Activated CD4-positive, alpha-beta T cell treated with anti-CD3 and anti-CD28 coated beads for 36 hours (primary cell): ENCODE measurements around the gene OASL. TPM values are rescaled to one million over a fixed set of nuclear protein-coding genes. Genes with fewer than 3 reads are reported as not detected.

Experiments
- ATAC-seq: fragments of 200-7000 bp; cut with Tn5 transposase; one replicate; pipeline ENCODE4 v1.10.0; 2021; ENCODE audit warnings: mild to moderate bottlenecking, moderate library complexity
- CTCF ChIA-PET: fragments of 350-600 bp; sonication (Branson Sonifier 250); formaldehyde crosslinking; loops from one replicate; lab custom pipeline; 2021; ENCODE audit warnings: antibody characterized with exemption; lab: Charles Lee
- POLR2A ChIA-PET: fragments of 350-600 bp; sonication (Branson Sonifier 250); formaldehyde crosslinking; loops from one replicate; lab custom pipeline; 2021; ENCODE audit warnings: antibody characterized with exemption, inconsistent platforms; lab: Charles Lee
- DNase-seq: peaks from one replicate; pipeline ENCODE4 v3.0.0-alpha.2; 2020
- H3K27ac Mint-ChIP-seq: one replicate; pipeline ENCODE4 v1.8.0; 2021; ENCODE audit warnings: mixed read lengths
- H3K27me3 Mint-ChIP-seq: one replicate; pipeline ENCODE4 v1.8.0; 2021; ENCODE audit warnings: mixed read lengths
- H3K36me3 Mint-ChIP-seq: one replicate; pipeline ENCODE4 v1.8.0; 2021; ENCODE audit warnings: low read depth, mixed read lengths
- H3K4me1 Mint-ChIP-seq: one replicate; pipeline ENCODE4 v1.8.0; 2021; ENCODE audit warnings: mixed read lengths
- H3K4me3 Mint-ChIP-seq: one replicate; pipeline ENCODE4 v1.8.0; 2021; ENCODE audit warnings: mild to moderate bottlenecking, moderate library complexity, mixed read lengths
- H3K9me3 Mint-ChIP-seq: one replicate; pipeline ENCODE4 v1.8.0; 2021; ENCODE audit warnings: low read depth, mixed read lengths
- intact Hi-C, 2 experiments: fragments of 100-400 bp; cut with DNase I in 1 of 2; cut with micrococcal nuclease in 1 of 2; formaldehyde crosslinking; loops; one replicate each; pipeline versions ENCODE4 v1.14.2 to v1.15.1; 2022 to 2024; cut with DNase I, micrococcal nuclease
- total RNA-seq, 2 experiments: library from RNA; stranded (reverse); gene quantifications; one replicate each; pipeline ENCODE4 v1.2.3, GENCODE V29; 2021

Gene OASL
- total RNA-seq, 2 experiments from 2014 or later, result 13.9 to 19.6 TPM

GRCh38 chr12:121026274-121027045 is 12.6 kb downstream of the OASL start:
- Mint-ChIP-seq H3K27ac (no peak overlapping the region), H3K9me3 (no peaks in the 10 kb centered on the region), H3K4me3 (no peak overlapping the region), H3K27me3 (no peaks in the 10 kb centered on the region), H3K36me3 (peaks cover 20% of the 10 kb centered on the region), H3K4me1 (no peaks in the 10 kb centered on the region)
- intact Hi-C loops, result no loop called here
- POLR2A ChIA-PET, result interaction anchor here (0.9 kb wide), 1 partner anchor 24 kb away, joined by 4 read pairs; no protein-coding TSS in a partner anchor
- peak; percentile 36 for ATAC-seq
- CTCF ChIA-PET, result interaction anchor here (0.7 to 1.3 kb wide), 3 partner anchors 21 to 437 kb away, joined by 3 to 5 read pairs (median 3); no protein-coding TSS in a partner anchor
- no peak for DNase-seq

GRCh38 chr12:121025442-121026226 is 13.4 kb downstream of the OASL start:
- POLR2A ChIA-PET, result no interaction called here
- Mint-ChIP-seq H3K27ac (peak overlapping the region; percentile 9), H3K27me3 (no peaks in the 10 kb centered on the region), H3K4me1 (no peaks in the 10 kb centered on the region), H3K4me3 (no peak overlapping the region), H3K9me3 (no peaks in the 10 kb centered on the region), H3K36me3 (peaks cover 14% of the 10 kb centered on the region)
- CTCF ChIA-PET, result interaction anchor here (0.6 to 0.7 kb wide), 3 partner anchors 209 to 438 kb away, joined by 3 to 4 read pairs (median 3); no protein-coding TSS in a partner anchor
- no peak for ATAC-seq
- DNase-seq, result no peak
- intact Hi-C loops, result no loop called here

GRCh38 chr12:121023799-121024198 is 15.2 kb downstream of the OASL start:
- POLR2A ChIA-PET, result no interaction called here

GRCh38 chr12:121022713-121023112 is 16.3 kb downstream of the OASL start:
- CTCF ChIA-PET, result no interaction called here
- Mint-ChIP-seq H3K4me1 (no peaks in the 10 kb centered on the region), H3K4me3 (no peak overlapping the region), H3K9me3 (no peaks in the 10 kb centered on the region), H3K36me3 (peaks cover 12% of the 10 kb centered on the region), H3K27me3 (no peaks in the 10 kb centered on the region), H3K27ac (no peak overlapping the region)
- ATAC-seq (no peak), DNase-seq (no peak)
- POLR2A ChIA-PET, result no interaction called here
- intact Hi-C loops, result no loop called here

More at GRCh38 chr12:121023799-121024198, 15.2 kb downstream of the OASL start:
- CTCF ChIA-PET, result no interaction called here
- no peaks in the 10 kb centered on the region for H3K4me1 Mint-ChIP-seq
- H3K27me3 Mint-ChIP-seq, result no peaks in the 10 kb centered on the region
- intact Hi-C loops, result no loop called here
- H3K27ac Mint-ChIP-seq, result no peak overlapping the region
- peaks cover 12% of the 10 kb centered on the region for H3K36me3 Mint-ChIP-seq
- H3K4me3 Mint-ChIP-seq, result no peak overlapping the region
- ATAC-seq (no peak), DNase-seq (no peak)
- H3K9me3 Mint-ChIP-seq, result no peaks in the 10 kb centered on the region

DNA sequence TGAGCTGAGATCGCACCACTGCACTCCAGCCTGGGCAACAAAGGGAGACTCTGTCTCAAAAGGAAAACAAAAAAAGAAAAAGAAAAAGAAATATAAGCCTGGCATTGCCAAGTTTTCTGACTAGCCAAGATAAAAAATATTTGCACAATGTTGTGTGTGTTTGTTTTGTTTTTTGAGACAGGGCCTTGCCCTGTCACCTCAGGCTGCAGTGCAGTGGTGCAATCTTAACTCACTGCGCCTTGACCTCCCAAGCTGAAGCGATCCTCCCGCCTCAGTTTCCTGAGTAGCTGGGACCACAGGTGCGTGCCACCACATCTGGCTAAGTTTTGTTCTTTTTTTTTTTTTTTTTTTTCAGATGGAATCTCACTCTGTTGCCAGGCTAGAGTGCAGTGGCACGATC is 17.3 kb downstream of the OASL start:
- Mint-ChIP-seq H3K4me1 (no peaks in the 10 kb centered on the region), H3K27ac (no peak overlapping the region), H3K4me3 (no peak overlapping the region), H3K36me3 (peaks cover 10% of the 10 kb centered on the region), H3K9me3 (no peaks in the 10 kb centered on the region), H3K27me3 (no peaks in the 10 kb centered on the region)
- DNase-seq, result no peak
- intact Hi-C loops, result no loop called here
- CTCF ChIA-PET, result no interaction called here
- ATAC-seq, result no peak
- POLR2A ChIA-PET, result no interaction called here

DNA sequence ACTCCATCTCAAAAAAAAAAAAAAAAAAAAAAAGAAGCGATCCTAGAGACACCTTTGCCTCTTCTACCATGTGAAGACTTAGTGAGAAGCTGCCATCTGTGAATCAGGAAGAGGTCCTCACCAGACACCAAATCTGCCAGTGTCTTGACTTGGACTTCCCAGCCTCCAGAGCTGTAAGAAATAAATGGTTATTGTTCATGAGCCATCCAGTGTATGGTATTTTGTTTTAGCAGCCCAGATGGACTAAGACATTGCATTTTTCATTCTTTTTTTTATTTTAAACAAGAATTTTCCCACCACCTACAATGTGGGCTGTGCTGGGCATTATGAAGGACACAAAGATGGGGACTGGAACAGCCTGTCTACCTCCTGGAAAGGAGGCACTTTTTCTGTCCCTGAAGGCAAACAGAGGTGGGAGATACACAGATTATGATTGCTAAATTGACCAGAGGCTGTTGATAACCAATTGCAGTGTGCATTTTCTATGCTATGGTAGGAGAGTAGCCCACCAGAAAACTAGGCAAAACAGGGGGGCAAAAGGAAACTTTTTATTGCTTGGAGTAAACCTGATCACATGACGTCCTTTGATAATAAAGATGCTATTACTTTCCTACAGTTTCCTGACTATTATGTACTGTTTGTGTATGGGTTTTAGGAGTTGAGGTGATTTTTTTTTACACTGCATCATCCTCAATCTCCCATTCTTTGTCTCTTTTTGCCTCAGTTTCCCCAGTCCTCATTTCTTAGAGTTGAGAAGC is 20.0 kb downstream of the OASL start:
- H3K9me3 Mint-ChIP-seq, result no peaks in the 10 kb centered on the region
- POLR2A ChIA-PET, result interaction anchor here (0.6 kb wide), 1 partner anchor 82 kb away, joined by 7 read pairs; no protein-coding TSS in a partner anchor
- no peak overlapping the region for H3K27ac Mint-ChIP-seq
- H3K27me3 Mint-ChIP-seq, result no peaks in the 10 kb centered on the region
- peaks cover 16% of the 10 kb centered on the region for H3K4me1 Mint-ChIP-seq
- CTCF ChIA-PET, result interaction anchor here (0.6 to 1.4 kb wide), 5 partner anchors 9 to 624 kb away, joined by 3 to 4 read pairs (median 3); no protein-coding TSS in a partner anchor
- DNase-seq (no peak), ATAC-seq (no peak)
- no peak overlapping the region for H3K4me3 Mint-ChIP-seq
- peaks cover 7% of the 10 kb centered on the region for H3K36me3 Mint-ChIP-seq
- intact Hi-C loops, result loop anchor here (5.0 kb wide), 2 partner anchors 73 to 193 kb away; partner anchors contain the start of gene P2RX4 (in 1 of the 2)

DNA sequence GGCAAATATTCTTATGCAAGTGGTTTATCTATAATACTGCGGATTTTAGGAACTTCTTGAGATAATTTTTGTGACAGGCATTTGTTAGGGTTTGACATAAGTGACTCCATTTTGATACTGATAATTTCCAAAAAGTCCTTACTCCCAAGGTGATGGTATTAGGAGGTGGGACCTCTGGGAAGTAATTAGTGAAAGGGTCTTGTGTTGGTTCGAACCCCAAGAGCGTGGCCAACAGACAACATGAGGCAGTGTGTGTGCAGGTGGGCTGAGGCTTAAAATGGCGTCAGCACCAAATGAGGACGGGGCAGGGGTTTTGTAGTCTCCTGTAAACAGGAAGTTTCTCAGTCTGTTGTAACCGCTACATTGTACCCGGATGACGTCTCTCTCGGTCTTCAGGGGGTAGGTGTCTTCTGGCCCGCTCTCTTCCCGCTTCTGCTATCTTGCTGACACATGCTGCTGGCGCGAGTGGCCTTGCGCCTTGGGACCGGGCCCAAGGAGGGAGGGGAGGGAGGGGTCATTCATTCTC is 21.0 kb downstream of the OASL start:
- Mint-ChIP-seq H3K9me3 (no peaks in the 10 kb centered on the region), H3K4me3 (no peak overlapping the region), H3K4me1 (peaks cover 16% of the 10 kb centered on the region), H3K27ac (no peak overlapping the region), H3K36me3 (peaks cover 6% of the 10 kb centered on the region), H3K27me3 (no peaks in the 10 kb centered on the region)
- ChIA-PET POLR2A (interaction anchor here (0.6 kb wide), 1 partner anchor 83 kb away, joined by 12 read pairs; no protein-coding TSS in a partner anchor), CTCF (interaction anchor here (1.1 to 2.1 kb wide), 3 partner anchors 10 to 42 kb away, joined by 3 to 7 read pairs (median 3); no protein-coding TSS in a partner anchor)
- ATAC-seq (no peak), DNase-seq (no peak)
- intact Hi-C loops, result loop anchor here (2.0 to 5.0 kb wide), 4 partner anchors 74 to 335 kb away; partner anchors contain the start of genes ANAPC5 (in 1 of the 2), CAMKK2 (in 1 of the 2) and P2RX4 (in 1 of the 2)

DNA sequence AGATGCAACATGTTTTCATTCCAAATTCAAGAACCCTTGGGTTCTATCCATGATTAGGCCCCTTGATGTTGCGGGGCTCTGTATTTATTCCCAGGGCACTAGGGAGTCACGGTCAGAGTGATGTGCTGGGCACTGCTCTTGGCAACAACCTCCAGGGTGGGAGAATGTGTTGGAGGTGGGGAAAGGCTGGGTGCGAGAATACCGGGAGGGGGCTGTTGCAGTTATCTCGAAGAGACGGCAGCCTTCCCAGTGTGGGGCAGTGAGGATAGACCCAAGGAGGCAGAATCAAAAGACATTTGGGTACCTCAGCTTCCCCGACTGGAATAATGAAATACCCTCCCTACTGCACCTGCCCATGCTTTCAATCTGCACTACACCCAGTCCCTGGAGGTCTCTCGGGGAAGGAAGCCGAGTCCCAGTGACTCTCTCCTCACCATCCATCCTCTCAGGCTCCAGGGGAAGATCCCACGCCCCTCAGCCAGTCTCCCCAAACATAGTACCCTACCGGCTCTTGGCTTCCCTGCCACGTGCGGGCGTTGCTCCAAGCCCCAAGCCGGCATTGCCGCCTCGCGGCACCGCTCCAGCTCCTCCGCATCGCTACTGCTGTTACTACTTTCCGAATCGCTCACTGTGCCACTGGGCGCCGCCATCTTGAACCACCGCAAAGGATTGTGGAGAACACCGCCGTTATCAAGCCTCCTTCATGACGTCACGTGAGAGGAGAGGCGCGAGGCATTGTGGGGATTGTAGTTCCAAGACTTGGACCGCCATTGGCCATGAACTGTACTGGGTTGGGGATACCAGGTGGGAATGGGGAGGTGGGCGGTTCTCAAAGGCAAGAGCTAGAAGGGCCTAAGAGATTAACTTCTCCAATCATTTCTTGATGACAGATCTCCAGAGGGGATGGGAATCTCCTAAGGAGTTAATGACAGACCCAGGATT is 22.9 kb downstream of the OASL start, which contains the start of gene C12orf43:
Gene C12orf43 (minus strand): TSS at position 663 of the 942 bp plus-strand sequence. CDS start 13 bp downstream, at position 650.
- Mint-ChIP-seq H3K27me3 (no peaks in the 10 kb centered on the region), H3K9me3 (no peaks in the 10 kb centered on the region), H3K4me1 (peaks cover 16% of the 10 kb centered on the region), H3K4me3 (peak within 1 kb of the TSS; percentile 91), H3K36me3 (peaks cover 15% of the 10 kb centered on the region), H3K27ac (peak within 1 kb of the TSS; percentile 92)
- intact Hi-C loops, result loop anchor here (1.0 to 5.0 kb wide), 11 partner anchors 18 to 337 kb away; partner anchors contain the start of genes ACADS (in 1 of the 2), ANAPC5 (in 1 of the 2), CAMKK2 (in 1 of the 2) and OASL (in 1 of the 2)
- peak; percentile 97 for DNase-seq
- peak; percentile 99 for ATAC-seq
- POLR2A ChIA-PET, result no interaction called here
- CTCF ChIA-PET, result interaction anchor here (0.6 to 2.1 kb wide), 5 partner anchors 11 to 206 kb away, joined by 3 to 7 read pairs (median 3); no protein-coding TSS in a partner anchor

GRCh38 chr12:121013715-121014114 is 25.3 kb downstream of the OASL start:
- CTCF ChIA-PET, result interaction anchor here (0.6 to 1.4 kb wide), 4 partner anchors 41 to 492 kb away, joined by 3 to 5 read pairs (median 4); no protein-coding TSS in a partner anchor
- no peaks in the 10 kb centered on the region for H3K27me3 Mint-ChIP-seq
- DNase-seq, result no peak
- H3K4me1 Mint-ChIP-seq, result peaks cover 16% of the 10 kb centered on the region
- no peaks in the 10 kb centered on the region for H3K9me3 Mint-ChIP-seq
- intact Hi-C loops, result no loop called here
- no peak overlapping the region for H3K27ac Mint-ChIP-seq
- peaks cover 26% of the 10 kb centered on the region for H3K36me3 Mint-ChIP-seq
- POLR2A ChIA-PET, result no interaction called here
- H3K4me3 Mint-ChIP-seq, result no peak overlapping the region
- ATAC-seq, result no peak
